Keratinocyte (primary cell): Measurements from ENCODE around the gene ROR1. TPM values are rescaled to one million over a fixed set of nuclear protein-coding genes. Genes with fewer than 3 reads are reported as not detected.

Experiments used
- DNase-seq: peaks from one replicate; pipeline ENCODE4 v3.0.0-alpha.2; 2011; ENCODE audit warnings: low read depth, missing footprints, low spot score
- FAIRE-seq: peaks from 2 replicates; lab custom pipeline; 2011; peaks lifted over from hg19 to GRCh38; lab: Jason Lieb, UNC
- H2AFZ ChIP-seq: 2 replicates; pipeline ENCODE4 v1.6.0; 2012; ENCODE audit warnings: low read length, control low read depth, inconsistent platforms; ENCODE audit not compliant: control insufficient read depth
- H3K27ac ChIP-seq: 2 replicates; pipeline ENCODE4 v1.5.1; 2011; ENCODE audit warnings: low read length; ENCODE audit not compliant: control insufficient read depth, insufficient read depth
- H3K27me3 ChIP-seq: 3 replicates; pipeline ENCODE4 v1.6.0; 2011; ENCODE audit warnings: low read length; ENCODE audit not compliant: control insufficient read depth, insufficient read depth; ENCODE audit errors: extremely low read depth
- H3K36me3 ChIP-seq, 2 experiments: 2 replicates in 1 of 2; 3 replicates in 1 of 2; pipeline ENCODE4 v1.5.1; 2011; ENCODE audit warnings: low read length in 2 of 2, mild to moderate bottlenecking in 1 of 2; ENCODE audit not compliant: control insufficient read depth in 2 of 2, insufficient read depth in 2 of 2; ENCODE audit errors: extremely low read depth in 1 of 2
- H3K4me1 ChIP-seq: 3 replicates; pipeline ENCODE4 v1.5.1; 2011; ENCODE audit warnings: low read length; ENCODE audit not compliant: control insufficient read depth, insufficient read depth; ENCODE audit errors: extremely low read depth
- H3K4me2 ChIP-seq: 3 replicates; pipeline ENCODE4 v1.6.0; 2011; ENCODE audit warnings: low read depth, low read length; ENCODE audit not compliant: control insufficient read depth, insufficient read depth; ENCODE audit errors: extremely low read depth
- H3K4me3 ChIP-seq, 3 experiments: fragments of 200-600 bp in 1 of 3; sonication (generic) in 1 of 3; 2 replicates in 2 of 3; 3 replicates in 1 of 3; pipeline ENCODE4 v1.5.1; 2011 to 2016; ENCODE audit warnings: low read length in 3 of 3, mild to moderate bottlenecking in 3 of 3, control low read depth in 2 of 3, inconsistent platforms in 1 of 3, low read depth in 1 of 3, mixed read lengths in 1 of 3, mixed run types in 1 of 3, moderate library complexity in 1 of 3; ENCODE audit not compliant: control insufficient read depth in 2 of 3, insufficient read depth in 2 of 3; ENCODE audit errors: extremely low read depth in 1 of 3
- H3K79me2 ChIP-seq: 2 replicates; pipeline ENCODE4 v1.6.0; 2012; ENCODE audit warnings: low read length; ENCODE audit not compliant: control insufficient read depth, insufficient read depth
- H3K9ac ChIP-seq: 3 replicates; pipeline ENCODE4 v1.6.0; 2011; ENCODE audit warnings: low read length; ENCODE audit not compliant: control insufficient read depth, insufficient read depth; ENCODE audit errors: extremely low read depth
- H3K9me1 ChIP-seq: 3 replicates; pipeline ENCODE4 v1.6.0; 2011; ENCODE audit warnings: low read length; ENCODE audit not compliant: control insufficient read depth, insufficient read depth; ENCODE audit errors: extremely low read depth
- H3K9me3 ChIP-seq: 2 replicates; pipeline ENCODE4 v1.5.1; 2012; ENCODE audit warnings: low read depth, low read length; ENCODE audit not compliant: control insufficient read depth
- H4K20me1 ChIP-seq: 3 replicates; pipeline ENCODE4 v1.6.0; 2011; ENCODE audit warnings: low read length; ENCODE audit not compliant: control insufficient read depth, insufficient read depth; ENCODE audit errors: extremely low read depth
- CTCF ChIP-seq, 3 experiments: IDR thresholded peaks in 1 of 3; conservative IDR thresholded peaks in 1 of 3; optimal IDR thresholded peaks in 1 of 3; 2 replicates in 2 of 3; 3 replicates in 1 of 3; pipeline versions ENCODE3 to v1.5.1; 2011; ENCODE audit warnings: low read length in 3 of 3, mild to moderate bottlenecking in 3 of 3, moderate library complexity in 2 of 3, control low read depth in 1 of 3, inconsistent platforms in 1 of 3; ENCODE audit not compliant: insufficient read depth in 2 of 3; ENCODE audit errors: extremely low read depth in 1 of 3
- EZH2 ChIP-seq: IDR thresholded peaks from one replicate; pipeline ENCODE4 v1.6.1; 2012; ENCODE audit warnings: inconsistent platforms, mild to moderate bottlenecking, low read length, moderate library complexity
- dilution Hi-C: fragments of 300-500 bp; cut with MboI; formaldehyde crosslinking; loops from one replicate; pipeline ENCODE4 v1.7.0; 2020; ENCODE audit warnings: low sequenced_read_pairs; ENCODE audit not compliant: extremely low pct_ligation_motif_present
- polyA plus RNA-seq, 5 experiments: library from polyadenylated mRNA; depleted of rRNA in 3 of 5; stranded (reverse) in 3 of 5; stranded (forward) in 1 of 5; unstranded in 1 of 5; fragments of >200 nt; gene quantifications; 1 replicate in 1 of 5; 2 replicates in 3 of 5; 3 replicates in 1 of 5; pipeline versions ENCODE4 v1.2.1 to v1.2.3, GENCODE V29; 2011 to 2012; ENCODE audit warnings: missing spikeins in 2 of 5, low read depth in 1 of 5, low replicate concordance in 1 of 5

ROR1 gene
- polyA plus RNA-seq, 1 donor (not counting 4 experiments of a cell fraction or from before 2014, with no cell fraction given) = 9.2 TPM

DNA sequence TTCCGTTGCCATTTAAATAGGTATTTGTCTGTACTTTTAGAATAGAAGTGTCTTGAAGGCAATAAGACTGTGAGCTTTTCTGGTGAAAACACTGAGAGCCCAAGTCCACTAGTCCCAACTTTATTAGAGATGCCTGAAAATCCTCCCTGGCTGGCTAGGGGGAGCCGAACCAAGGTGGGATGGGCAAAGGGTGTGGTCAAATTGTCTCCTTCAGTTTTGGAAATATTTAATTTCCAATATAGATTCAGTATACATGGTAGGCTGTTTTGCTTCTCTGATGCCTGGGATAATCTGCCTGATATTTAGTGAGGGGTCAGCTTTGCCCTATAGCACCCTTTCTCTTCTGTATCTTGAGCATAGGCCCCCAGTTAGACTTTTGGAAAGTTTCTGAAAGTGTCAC is 3.5 kb downstream of the ROR1 start:
- H2AFZ ChIP-seq = no peak overlapping the region
- H4K20me1 ChIP-seq = no peaks in the 10 kb centered on the region
- H3K79me2 ChIP-seq = peaks cover 7% of the 10 kb centered on the region
- H3K9ac ChIP-seq = no peak overlapping the region
- no peak overlapping the region for H3K27ac ChIP-seq
- FAIRE-seq (no peak), DNase-seq (no peak)
- H3K4me2 ChIP-seq = no peak overlapping the region
- TF ChIP-seq CTCF (optimal IDR thresholded peaks at IDR 0.05 in 1 of 3, IDR thresholded peaks at IDR 0.05 in 1 of 3, conservative IDR thresholded peaks at IDR 0.05 in 1 of 3; ENCODE audit: extremely low read depth in 1 of 3, insufficient read depth in 2 of 3, low read length in 3 of 3) (peak in 1 of 3 experiments; percentile 23), EZH2 (no peak)
- dilution Hi-C loops = no loop called here
- H3K9me1 ChIP-seq = no peaks in the 10 kb centered on the region
- H3K36me3 ChIP-seq = no peaks in the 10 kb centered on the region
- no peaks in the 10 kb centered on the region for H3K9me3 ChIP-seq
- peaks cover 17% of the 10 kb centered on the region for H3K4me1 ChIP-seq
- no peak overlapping the region for H3K4me3 ChIP-seq
- no peaks in the 10 kb centered on the region for H3K27me3 ChIP-seq

DNA sequence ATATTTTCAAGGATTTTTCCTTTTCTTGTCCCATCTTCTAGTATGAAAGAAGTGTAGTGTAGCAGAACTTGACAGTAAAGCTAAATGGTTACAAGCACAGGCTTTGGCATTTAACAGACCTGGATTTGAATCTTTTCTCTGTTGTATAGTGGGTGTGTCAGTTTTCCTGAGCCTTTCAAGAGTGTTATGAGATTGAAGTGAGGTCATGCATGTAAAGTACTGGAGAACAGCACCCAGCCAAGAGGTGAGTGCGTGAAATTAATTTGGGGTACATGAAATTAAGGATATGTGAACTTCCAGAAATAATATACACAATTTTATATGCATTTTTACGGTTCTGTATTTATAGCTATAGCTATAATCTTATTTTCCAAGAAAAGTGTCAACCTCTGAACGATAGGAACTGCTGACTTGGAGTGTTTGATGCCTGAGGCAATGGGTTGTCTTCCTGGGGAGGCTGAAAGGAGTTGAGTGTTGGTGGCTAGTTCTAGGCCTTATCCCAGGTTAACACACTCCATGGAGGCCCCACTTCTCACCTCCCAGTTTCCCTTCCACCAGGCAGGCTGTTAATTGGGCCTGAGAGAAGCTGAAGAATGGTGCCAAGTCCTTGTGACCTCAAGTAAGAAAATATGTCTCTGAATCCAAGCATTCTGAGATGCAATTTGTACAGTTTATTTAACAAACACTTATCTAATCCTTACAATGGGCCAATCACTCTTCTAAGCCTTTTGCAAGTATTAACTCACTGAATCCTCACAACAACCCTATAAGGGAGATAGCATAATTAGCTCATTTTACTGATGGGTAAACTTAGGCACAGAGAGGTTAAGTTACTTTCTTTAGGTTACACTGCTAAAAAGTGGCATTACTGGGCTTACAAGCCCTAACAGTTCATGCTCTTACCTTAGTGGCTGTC is 4.4 kb downstream of the ROR1 start:
- H2AFZ ChIP-seq = no peak overlapping the region
- TF ChIP-seq CTCF (optimal IDR thresholded peaks at IDR 0.05 in 1 of 3, IDR thresholded peaks at IDR 0.05 in 1 of 3, conservative IDR thresholded peaks at IDR 0.05 in 1 of 3; ENCODE audit: extremely low read depth in 1 of 3, insufficient read depth in 2 of 3, low read length in 3 of 3) (no peak), EZH2 (no peak)
- DNase-seq (no peak), FAIRE-seq (no peak)
- no peak overlapping the region for H3K4me2 ChIP-seq
- H3K9ac ChIP-seq = no peak overlapping the region
- H3K36me3 ChIP-seq = no peaks in the 10 kb centered on the region
- H3K4me1 ChIP-seq = peaks cover 13% of the 10 kb centered on the region
- no peaks in the 10 kb centered on the region for H3K9me3 ChIP-seq
- dilution Hi-C loops = no loop called here
- H3K27ac ChIP-seq = no peak overlapping the region
- no peaks in the 10 kb centered on the region for H4K20me1 ChIP-seq
- no peak overlapping the region for H3K4me3 ChIP-seq
- no peaks in the 10 kb centered on the region for H3K9me1 ChIP-seq
- H3K79me2 ChIP-seq = peaks cover 7% of the 10 kb centered on the region
- no peaks in the 10 kb centered on the region for H3K27me3 ChIP-seq
